HG03558 (cell line): ENCODE measurements around the gene TUBA4A.

Experiments
- ATAC-seq: cut with Tn5 transposase; IDR thresholded peaks from one replicate; pipeline ENCODE4 v1.9.1; 2021; ENCODE audit warnings: moderate number of reproducible peaks; ENCODE audit not compliant: unreplicated experiment; ENCODE audit errors: extremely low read depth

Gene TUBA4A

GRCh38 chr2:219245899-219246230 is 7.9 kb downstream of the TUBA4A start:
- no peak for ATAC-seq

DNA sequence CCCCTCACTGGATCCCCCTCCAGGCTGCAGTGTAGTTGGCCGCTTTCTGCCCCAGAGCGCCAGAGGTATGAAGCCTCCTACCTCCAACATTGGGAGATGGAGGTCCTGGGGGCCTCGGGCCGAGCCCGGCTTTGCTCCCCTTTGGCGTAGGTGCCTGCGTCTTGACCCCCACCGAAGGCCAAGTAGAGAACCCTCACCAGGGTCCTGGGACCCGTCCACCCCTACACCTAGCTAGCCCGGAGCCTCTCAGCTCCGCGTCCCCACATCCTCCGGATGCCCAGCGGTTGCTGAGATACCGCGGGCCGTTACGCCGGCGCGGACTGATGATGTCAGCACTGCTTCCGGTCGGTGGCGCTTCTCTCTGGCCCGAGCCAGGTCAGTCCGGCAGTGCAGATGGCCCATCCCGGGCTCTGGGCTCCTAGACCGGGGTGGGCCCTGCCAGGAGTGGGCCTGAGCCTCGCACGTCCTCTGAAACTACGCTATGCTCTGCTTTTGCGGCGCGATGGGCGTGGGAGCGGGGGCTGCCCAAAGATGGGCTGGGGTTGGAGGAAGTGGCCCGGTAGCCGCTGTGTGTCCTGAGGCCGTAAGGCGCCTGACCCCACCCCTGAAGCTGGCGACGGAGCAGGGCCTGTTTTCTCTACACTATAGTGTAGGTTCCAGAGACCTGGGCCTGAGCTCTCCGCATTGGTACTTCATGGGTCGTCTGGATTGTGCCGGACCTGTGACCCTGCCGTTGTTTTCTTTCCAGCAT is 8.4 kb downstream of the TUBA4A start, which contains the start of the genes GLB1L and STK16:
TSS of gene GLB1L (minus strand) at position 297 of the 751 bp plus-strand sequence. CDS start 1,871 bp downstream, outside the sequence.
TSS of gene STK16 (plus strand) at position 332 of the 751 bp plus-strand sequence. CDS start 521 bp downstream, outside the sequence.
- ATAC-seq = peak; percentile 41

DNA sequence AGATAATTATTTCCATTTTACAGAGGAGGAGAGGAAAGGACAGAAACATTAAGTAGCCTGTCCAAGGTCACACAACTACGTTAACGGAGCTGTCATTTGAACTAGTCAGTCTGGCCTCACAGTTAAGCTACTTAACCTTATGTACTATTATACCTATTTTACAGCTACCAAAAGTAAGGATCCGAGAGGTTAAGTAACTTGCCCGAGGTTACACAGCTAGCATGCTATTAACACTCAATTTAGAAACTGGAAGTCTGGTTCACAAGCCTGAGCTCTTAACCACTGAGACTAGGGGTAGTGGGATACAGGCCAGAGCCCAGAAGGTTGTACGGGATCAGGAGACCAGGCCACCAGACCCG is 8.9 kb downstream of the TUBA4A start:
- no peak for ATAC-seq

DNA sequence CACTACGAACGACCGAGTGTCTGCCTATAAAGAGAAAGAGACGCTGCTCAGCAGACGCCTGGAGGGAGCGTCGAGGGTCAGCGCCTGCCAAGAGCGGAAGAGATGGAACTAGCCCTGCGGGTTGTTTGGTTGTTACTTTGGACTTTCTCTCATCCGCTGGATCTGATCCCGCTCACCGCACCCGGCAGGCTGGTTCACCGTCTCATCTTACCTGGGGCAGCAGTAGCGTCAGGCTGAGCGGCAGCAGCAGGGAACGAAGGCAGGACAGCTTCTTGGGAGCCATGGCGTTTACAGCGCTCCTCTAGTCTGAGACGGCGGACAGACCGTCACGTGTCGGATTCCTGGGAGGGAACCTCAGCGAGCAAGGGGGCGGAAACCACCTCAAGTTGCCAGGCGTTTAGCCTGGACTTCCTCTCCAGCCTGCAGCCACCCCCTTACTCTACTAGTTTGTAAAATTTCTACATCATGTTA is 10.4 kb downstream of the TUBA4A start:
- ATAC-seq = no peak

GRCh38 chr2:219234331-219234730 is 19.4 kb downstream of the TUBA4A start:
- ATAC-seq = no peak

GRCh38 chr2:219230059-219230540 is 23.6 kb downstream of the TUBA4A start:
- ATAC-seq = no peak

- ATAC-seq = peak; percentile 85
Observed at GRCh38 chr2:219229305-219230058, 24.2 kb downstream of the TUBA4A start, which contains the start of the genes ANKZF1 and ATG9A. ANKZF1 (plus strand) TSS chr2:219229806; CDS start chr2:219230258, 452 bp downstream. ATG9A (minus strand) TSS chr2:219229636; CDS start chr2:219228024, 1,612 bp downstream.

DNA sequence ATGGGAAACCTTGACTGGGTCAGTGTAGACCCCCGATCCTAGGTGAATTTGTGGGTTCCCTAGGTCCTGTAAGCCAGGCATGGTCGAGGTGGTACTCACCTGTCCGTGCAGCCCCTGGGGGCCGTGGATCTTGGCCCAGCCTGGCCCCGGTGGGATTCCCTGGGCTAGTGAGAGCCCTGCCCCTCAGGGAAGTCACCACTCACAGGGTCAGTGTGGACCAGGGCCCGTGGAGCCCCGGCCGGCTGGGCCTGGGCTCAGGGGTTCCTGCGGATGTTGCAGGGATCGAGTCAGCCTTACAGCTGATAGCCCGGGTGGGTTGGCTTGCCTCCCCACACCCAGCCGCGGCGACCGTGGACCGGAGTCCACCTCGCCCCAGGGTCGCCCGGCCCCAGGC is 24.8 kb downstream of the TUBA4A start:
- ATAC-seq = no peak

GRCh38 chr2:219228041-219228910 is 25.4 kb downstream of the TUBA4A start:
- no peak for ATAC-seq

- no peak for ATAC-seq
Observed at GRCh38 chr2:219225350-219225749, 28.4 kb downstream of the TUBA4A start.

- ATAC-seq = no peak
Observed at GRCh38 chr2:219223831-219224610, 29.7 kb downstream of the TUBA4A start.

DNA sequence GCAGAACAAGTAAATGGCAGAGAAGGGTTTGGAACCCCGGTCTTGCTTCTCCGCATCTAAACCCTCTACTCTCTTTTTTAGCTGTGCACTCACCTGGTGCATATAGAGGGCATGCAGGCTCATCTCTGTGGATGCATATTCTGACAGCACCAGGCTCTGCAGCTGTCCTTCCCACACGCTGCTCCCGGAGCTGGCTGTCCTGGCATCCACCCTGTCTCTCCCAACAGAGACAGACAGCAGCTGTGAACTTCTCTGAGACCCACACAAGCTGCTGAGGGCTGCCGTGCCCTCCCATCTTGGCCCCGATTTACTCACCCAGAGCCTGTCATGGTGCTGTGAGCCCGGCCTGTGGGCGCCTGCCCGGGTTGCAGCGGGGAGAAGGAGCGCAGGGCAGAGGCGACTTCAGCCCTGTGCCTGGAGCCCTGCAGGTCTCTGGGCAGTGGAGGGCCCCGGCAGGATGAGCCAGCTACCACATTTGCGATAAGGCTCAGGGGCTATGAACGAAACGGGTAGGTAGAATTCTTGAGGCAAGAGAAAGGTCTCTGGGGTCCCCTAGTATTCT is 31.7 kb downstream of the TUBA4A start:
- ATAC-seq = no peak

GRCh38 chr2:219220652-219221402 is 32.9 kb downstream of the TUBA4A start:
- no peak for ATAC-seq

DNA sequence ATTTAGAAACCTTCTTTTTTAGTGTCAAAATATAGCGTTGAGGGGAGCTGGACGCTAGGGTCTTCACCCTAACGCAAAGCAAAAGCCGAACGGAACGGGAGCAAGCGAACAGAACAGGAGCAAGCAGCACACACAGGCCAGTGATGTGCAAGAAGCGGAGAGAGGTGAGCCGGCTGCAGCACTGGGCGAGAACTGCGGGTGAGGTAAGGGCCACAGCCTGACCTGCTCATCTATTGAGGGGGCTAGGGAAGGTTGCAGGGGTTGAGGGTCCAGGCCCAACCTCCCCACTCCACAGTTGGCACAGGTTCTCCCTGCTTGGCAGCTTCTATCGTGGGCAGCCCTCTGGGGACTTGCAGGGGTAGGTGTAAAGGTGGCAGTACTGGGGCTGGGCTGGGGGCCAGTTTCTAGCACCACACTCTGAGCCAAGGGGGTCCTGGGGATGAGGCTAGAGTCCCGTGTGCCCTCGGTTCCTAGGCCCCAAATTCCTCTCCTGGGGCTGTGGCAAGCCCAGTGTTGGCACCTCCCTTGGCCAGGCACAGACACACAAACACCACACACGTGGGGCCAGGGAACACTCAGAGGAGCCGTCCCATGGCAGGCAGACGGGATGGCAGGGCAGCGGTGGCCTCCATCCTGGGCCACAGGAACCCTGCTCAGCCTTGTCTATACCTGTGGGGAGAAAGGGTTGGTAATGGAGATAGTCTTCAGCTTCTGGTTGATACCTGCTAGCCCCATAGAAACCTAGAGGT is 33.8 kb downstream of the TUBA4A start:
- no peak for ATAC-seq

- ATAC-seq = no peak
Observed at GRCh38 chr2:219218732-219219701, 34.7 kb downstream of the TUBA4A start, which contains the start of gene ABCB6. ABCB6 (minus strand) TSS chr2:219218958; CDS start chr2:219218673, 285 bp downstream.

DNA sequence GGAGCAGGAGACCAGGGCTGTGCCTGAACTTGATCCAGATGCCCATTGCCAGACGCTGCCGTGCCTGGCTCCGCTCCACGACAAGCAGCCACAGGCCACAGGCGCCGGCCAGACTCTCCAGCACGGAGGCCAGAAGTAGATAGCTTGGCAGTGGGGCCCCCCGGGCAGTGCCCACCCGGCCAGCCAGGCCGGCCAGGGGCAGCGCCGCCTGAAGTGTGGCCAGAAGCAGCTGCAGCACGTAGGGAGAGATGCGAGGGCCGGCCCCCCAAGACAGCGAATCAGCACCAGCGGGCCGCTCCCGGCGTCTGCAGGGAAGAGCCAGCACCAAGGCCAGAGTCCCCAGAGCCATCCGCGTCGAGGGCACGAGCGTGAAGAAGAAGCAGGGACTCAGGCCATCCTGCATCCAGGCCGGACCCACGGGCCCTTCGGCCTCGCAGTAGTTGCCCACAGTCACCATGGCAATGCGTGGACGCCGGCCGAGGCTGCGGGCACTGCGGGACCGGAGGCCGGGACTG is 35.4 kb downstream of the TUBA4A start:
- no peak for ATAC-seq
